K562 (cell line): ENCODE measurements around the gene DCUN1D3. TPM values are rescaled to one million over a fixed set of nuclear protein-coding genes. Genes with fewer than 3 reads are reported as not detected.

Experiments used
- ATAC-seq: fragments of 200-7000 bp; cut with Tn5 transposase; 3 replicates; pipeline ENCODE4 v1.9.1; 2020; ENCODE audit warnings: moderate library complexity
- BruUV-seq: library from RNA; stranded (reverse); fragments of 400-500 nt; replicated peaks from 2 replicates; lab custom pipeline; 2021; lab: Mats Ljungman, UMichigan
- CTCF ChIA-PET: fragments of 300-600 bp; formaldehyde crosslinking; extraction: SDS; loops from one replicate; lab custom pipeline; 2021; ENCODE audit warnings: low intra/inter-chr PET ratio; lab: Yijun Ruan, JAX
- POLR2A ChIA-PET: fragments of 300-600, 350-650 bp; sonication (Branson Sonifier 250); formaldehyde crosslinking; extraction: SDS; loops from one replicate; lab custom pipeline; 2021; ENCODE audit warnings: antibody characterized with exemption, inconsistent platforms; lab: Yijun Ruan, JAX
- DNase-seq, 4 experiments: peaks; one replicate each; pipeline versions ENCODE4 v3.0.0 to v3.0.0-alpha.2; 2011 to 2018; ENCODE audit warnings: low spot score in 3 of 4, mixed read lengths in 3 of 4; ENCODE audit errors: extremely low read depth in 1 of 4
- FAIRE-seq: peaks from 2 replicates; lab custom pipeline; 2011; peaks lifted over from hg19 to GRCh38; lab: Jason Lieb, UNC
- H2AFZ ChIP-seq: 2 replicates; pipeline ENCODE4 v1.6.0; 2011; ENCODE audit warnings: low read depth, low read length, control low read depth, inconsistent platforms
- H3K27ac ChIP-seq: fragments of 200-600 bp; 3 replicates; pipeline ENCODE4 v1.8.0; 2011; ENCODE audit warnings: low read depth, mild to moderate bottlenecking, control low read depth, inconsistent platforms, low read length, moderate library complexity, mixed read lengths; ENCODE audit errors: extremely low read depth
- H3K27me3 ChIP-seq, 2 experiments: fragments of 300-600 bp in 1 of 2; 2 replicates in 1 of 2; 3 replicates in 1 of 2; pipeline versions ENCODE4 v1.6.0 to v1.8.0; 2011; ENCODE audit warnings: inconsistent platforms in 2 of 2, low read length in 2 of 2, mild to moderate bottlenecking in 1 of 2, mixed read lengths in 1 of 2, moderate library complexity in 1 of 2; ENCODE audit not compliant: control insufficient read depth in 2 of 2, insufficient read depth in 2 of 2
- H3K36me3 ChIP-seq: fragments of 300-600 bp; 3 replicates; pipeline ENCODE4 v1.8.0; 2011; ENCODE audit warnings: mild to moderate bottlenecking, low read length, inconsistent platforms; ENCODE audit not compliant: control insufficient read depth, insufficient read depth
- H3K4me1 ChIP-seq, 2 experiments: fragments of 200-600 bp in 1 of 2; replicated peaks in 1 of 2; 2 replicates in 1 of 2; 3 replicates in 1 of 2; pipeline versions ENCODE4 v1.5.1 to v1.8.0; 2011; ENCODE audit warnings: inconsistent platforms in 2 of 2, low read length in 2 of 2, mild to moderate bottlenecking in 1 of 2, mixed read lengths in 1 of 2, moderate library complexity in 1 of 2; ENCODE audit not compliant: control insufficient read depth in 2 of 2, insufficient read depth in 2 of 2
- H3K4me2 ChIP-seq: 2 replicates; pipeline ENCODE4 v1.6.1; 2011; ENCODE audit warnings: low read length, control low read depth, inconsistent platforms, mixed read lengths; ENCODE audit not compliant: insufficient read depth
- H3K4me3 ChIP-seq: fragments of 200-600 bp; sonication (generic), shearing (Covaris generic); 2 replicates; pipeline ENCODE4 v1.5.1; 2016; ENCODE audit warnings: control low read depth, inconsistent platforms
- H3K79me2 ChIP-seq: fragments of 200-600 bp; 3 replicates; pipeline ENCODE4 v1.8.0; 2011; ENCODE audit warnings: low read length, inconsistent platforms; ENCODE audit not compliant: control insufficient read depth, insufficient read depth
- H3K9ac ChIP-seq, 2 experiments: 2 replicates each; pipeline versions ENCODE4 v1.6.0 to v1.6.1; 2011; ENCODE audit warnings: low read depth in 2 of 2, low read length in 2 of 2, control low read depth in 1 of 2, inconsistent platforms in 1 of 2, mild to moderate bottlenecking in 1 of 2, mixed read lengths in 1 of 2; ENCODE audit not compliant: insufficient read depth in 1 of 2
- H3K9me1 ChIP-seq: one replicate; pipeline ENCODE4 v1.6.0; 2011; ENCODE audit warnings: inconsistent platforms, mild to moderate bottlenecking, low read length, moderate library complexity; ENCODE audit not compliant: control insufficient read depth, insufficient read depth
- H3K9me3 ChIP-seq: replicated peaks from 2 replicates; pipeline ENCODE4 v1.5.1; 2011; ENCODE audit warnings: low read depth, low read length, inconsistent platforms; ENCODE audit not compliant: control insufficient read depth, insufficient read depth
- H4K20me1 ChIP-seq: replicated peaks from 2 replicates; pipeline ENCODE4 v1.6.1; 2011; ENCODE audit warnings: low read length, inconsistent platforms, mixed read lengths; ENCODE audit not compliant: control insufficient read depth, insufficient read depth
- BCOR ChIP-seq: fragments of 450-650 bp; IDR thresholded peaks from 2 replicates; pipeline ENCODE4 v1.6.1; 2016
- E2F1 ChIP-seq: sonication (generic); formaldehyde crosslinking; IDR thresholded peaks from 2 replicates; pipeline ENCODE4 v1.8.1; 2023; ENCODE audit warnings: mild to moderate bottlenecking, missing genetic modification reagents, moderate library complexity
- FOSL1 ChIP-seq: fragments of 200-800 bp; sonication (Bioruptor generic); conservative IDR thresholded peaks from 2 replicates; pipeline ENCODE4 v1.6.1; 2016; ENCODE audit warnings: missing genetic modification characterization, missing compliant biosample characterization
- GABPB2 ChIP-seq: fragments of 250-450 bp; sonication (Bioruptor Pico); conservative IDR thresholded peaks from 2 replicates; pipeline ENCODE4 v1.5.1; 2021; ENCODE audit warnings: mild to moderate bottlenecking
- GTF2F1 ChIP-seq: IDR thresholded peaks from 2 replicates; pipeline ENCODE4 v1.6.1; 2011; ENCODE audit warnings: low read depth, low read length, improper control_type of control experiment
- HDAC8 ChIP-seq: fragments of 450-650 bp; IDR thresholded peaks from 2 replicates; pipeline ENCODE4 v1.6.1; 2016; ENCODE audit warnings: mild to moderate bottlenecking, missing genetic modification characterization, moderate library complexity, missing compliant biosample characterization
- HSF4 ChIP-seq: fragments of 250-450 bp; sonication (Bioruptor Pico); IDR thresholded peaks from 2 replicates; pipeline ENCODE4 v2.1.2; 2022; ENCODE audit warnings: mild to moderate bottlenecking, moderate library complexity, borderline replicate concordance
- ID3 ChIP-seq, 2 experiments: fragments of 250-450 bp in 1 of 2; fragments of 450-650 bp in 1 of 2; sonication (Bioruptor Pico) in 1 of 2; IDR thresholded peaks; 2 replicates each; pipeline versions ENCODE4 v1.6.1 to v1.8.0; 2016 to 2021; ENCODE audit warnings: mild to moderate bottlenecking in 2 of 2, moderate library complexity in 2 of 2, missing compliant biosample characterization in 1 of 2, missing genetic modification characterization in 1 of 2
- ILK ChIP-seq: fragments of 450-650 bp; IDR thresholded peaks from 2 replicates; pipeline ENCODE4 v1.6.1; 2016; ENCODE audit warnings: missing genetic modification characterization, low read depth, mild to moderate bottlenecking, missing compliant biosample characterization, moderate library complexity, borderline replicate concordance
- JUN ChIP-seq, 2 experiments: sonication (generic) in 1 of 2; formaldehyde crosslinking in 1 of 2; IDR thresholded peaks; 2 replicates each; pipeline versions ENCODE4 v1.6.1 to v1.8.0; 2012 to 2022; ENCODE audit warnings: borderline replicate concordance in 2 of 2, mild to moderate bottlenecking in 2 of 2, improper control_type of control experiment in 1 of 2, low read depth in 1 of 2, low read length in 1 of 2, missing genetic modification reagents in 1 of 2
- KDM1A ChIP-seq, 2 experiments: fragments of 450-650 bp; IDR thresholded peaks; 2 replicates each; pipeline ENCODE4 v1.6.1; 2016; ENCODE audit warnings: mild to moderate bottlenecking in 2 of 2
- MAFK ChIP-seq: IDR thresholded peaks from 2 replicates; pipeline ENCODE4 v1.6.1; 2011; ENCODE audit warnings: low read length, improper control_type of control experiment
- RBM25 ChIP-seq: fragments of 200-400 bp; formaldehyde crosslinking; IDR thresholded peaks from 2 replicates; pipeline ENCODE4 v1.6.1; 2018; ENCODE audit warnings: low read length, low read depth, moderate library complexity; ENCODE audit not compliant: severe bottlenecking
- TBL1XR1 ChIP-seq, 2 experiments: IDR thresholded peaks; 2 replicates each; pipeline ENCODE4 v1.6.1; 2012; ENCODE audit warnings: improper control_type of control experiment in 2 of 2, low read length in 2 of 2, mild to moderate bottlenecking in 1 of 2
- TFAP4 ChIP-seq: sonication (generic); formaldehyde crosslinking; IDR thresholded peaks from 2 replicates; pipeline ENCODE4 v1.8.0; 2022; ENCODE audit warnings: missing genetic modification reagents, mild to moderate bottlenecking, moderate library complexity, borderline replicate concordance
- ZBTB9 ChIP-seq: fragments of 450-650 bp; formaldehyde crosslinking; IDR thresholded peaks from 2 replicates; pipeline ENCODE4 v1.4.0; 2020; ENCODE audit warnings: mild to moderate bottlenecking, moderate library complexity
- ZNF24 ChIP-seq: fragments of 450-650 bp; IDR thresholded peaks from 2 replicates; pipeline ENCODE4 v1.6.1; 2016
- ZNF253 ChIP-seq: fragments of 250-450 bp; sonication (Bioruptor Pico); conservative IDR thresholded peaks from 2 replicates; pipeline ENCODE4 v1.6.1; 2021; ENCODE audit warnings: mild to moderate bottlenecking
- WGBS: fragments of 100-300 bp; shearing (Covaris generic); methylation state at CpG from one replicate; pipeline ENCODE4 v1.1.6; 2016; ENCODE audit warnings: low coverage, mixed read lengths; ENCODE audit not compliant: insufficient coverage; ENCODE audit errors: missing lambda C conversion rate; 5-methylcytosine and 5-hydroxymethylcytosine counted together
- in situ Hi-C: fragments of 300-500 bp; cut with MboI; formaldehyde crosslinking; loops from 4 replicates; pipeline ENCODE4 v1.15.0; 2018; ENCODE audit warnings: inconsistent platforms, mixed read lengths
- intact Hi-C: fragments of 100-400 bp; cut with micrococcal nuclease; formaldehyde crosslinking; loops from 2 replicates; pipeline ENCODE4 v1.14.2; 2022
- polyA plus RNA-seq, 8 experiments: library from polyadenylated mRNA; depleted of rRNA in 4 of 8; stranded (reverse) in 5 of 8; unstranded in 3 of 8; fragments of >200 nt; fragmentation: Nextera tagmentation in 2 of 8; fragmentation: Illumina TruSeq in 1 of 8; extraction: Ambion mirVana in 2 of 8; extraction: Trizol in 1 of 8; gene quantifications; 2 replicates each; pipeline versions ENCODE4 v1.2.1 to v1.2.3, GENCODE V29; 2011 to 2014; ENCODE audit warnings: inconsistent platforms in 1 of 8, missing spikeins in 1 of 8
- total RNA-seq, 7 experiments: library from RNA; depleted of rRNA in 6 of 7; stranded (reverse); fragments of >200 nt in 6 of 7; fragmentation: Illumina TruSeq in 2 of 7; extraction: Trizol in 2 of 7; gene quantifications; 2 replicates each; pipeline versions ENCODE4 v1.2.1 to v1.2.3, GENCODE V29; 2011 to 2021; ENCODE audit warnings: low replicate concordance in 1 of 7

The DCUN1D3 gene
- total and polyA plus RNA-seq, 9 of the 15 experiments (the other 6 are each of a cell fraction or from before 2014, with no cell fraction given), result 1.0 to 4.7 (median 2.2) TPM

GRCh38 chr16:20867585-20867984, 32.6 kb downstream of the DCUN1D3 start:
- 7% methylated on average over 2 of the region's 2 CpGs for WGBS
- Histone ChIP-seq H3K4me2 (no peak overlapping the region), H3K27me3 (no peaks in the 10 kb centered on the region), H3K4me3 (no peak overlapping the region), H3K9ac (peak overlapping the region in 1 of 2 experiments; percentile 14; a peak in 1 of 4 replicates), H3K4me1 (peaks cover 14 to 34% of the 10 kb centered on the region in 2 experiments), H3K9me1 (peaks cover 4% of the 10 kb centered on the region), H4K20me1 (peaks cover 13% of the 10 kb centered on the region; the same call in 1 of the 2 replicates), H3K27ac (no peak overlapping the region), H2AFZ (no peak overlapping the region), H3K9me3 (no peaks in the 10 kb centered on the region), H3K36me3 (no peaks in the 10 kb centered on the region), H3K79me2 (peaks cover 8% of the 10 kb centered on the region; the same call in 1 of the 3 replicates)
- ATAC-seq (no peak), FAIRE-seq (no peak), DNase-seq (no peak)
- intact Hi-C loops (no loop called here), in situ Hi-C loops (no loop called here)
- ChIA-PET CTCF (no interaction called here), POLR2A (interaction anchor here (0.8 to 1.1 kb wide), 2 partner anchors 14 to 23 kb away, joined by 3 to 4 read pairs; no protein-coding TSS in a partner anchor)
- TF ChIP-seq GABPB2 (no peak), ZNF24 (no peak), BCOR (peak; percentile 50; the same call in 1 of the 2 replicates), TBL1XR1 (IDR thresholded peaks at IDR 0.05; ENCODE audit: low read length in 2 of 2) (no peak), ZNF253 (CRISPR knock-in tag) (no peak), ZBTB9 (no peak), JUN (IDR thresholded peaks at IDR 0.05; ENCODE audit: borderline replicate concordance, low read depth, low read length) (no peak), JUN (CRISPR knock-in tag; IDR thresholded peaks at IDR 0.05; ENCODE audit: borderline replicate concordance) (no peak), GTF2F1 (no peak), HDAC8 (no peak), TFAP4 (CRISPR knock-in tag) (peak; percentile 33; the same call in 1 of the 2 replicates), KDM1A (IDR thresholded peaks at IDR 0.05) (0 out of 4 replicates have a peak, but pooled peaks of 1 of the 2 experiments have one; percentile 45), ID3 (CRISPR knock-in tag; IDR thresholded peaks at IDR 0.05) (no peak), ID3 (tag; IDR thresholded peaks at IDR 0.05) (no peak), RBM25 (peak; percentile 88), E2F1 (CRISPR knock-in tag) (no peak), ILK (tag) (no peak), FOSL1 (tag) (0 out of 2 replicates have a peak, but pooled peaks have one; percentile 22), HSF4 (CRISPR knock-in tag) (no peak), MAFK (no peak)
- no TSS peak for BruUV-seq
